NCI-H1417 treated with DMSO at 0.1 percent for 48 hours (cell line): ENCODE results near the gene MFSD11.
A peak's percentile ranks its signal among the peaks of the same experiment; 100 is the strongest.
"Not testable (repeated sequence)": the region's sequence is repeated elsewhere in the genome, so short reads cannot be mapped to it uniquely, and the experiment has no call there.

ENCODE experiments used
- DNase-seq: peaks from one replicate; lab custom pipeline; 2025; lab: John Stamatoyannopoulos, UW

Gene MFSD11

DNA sequence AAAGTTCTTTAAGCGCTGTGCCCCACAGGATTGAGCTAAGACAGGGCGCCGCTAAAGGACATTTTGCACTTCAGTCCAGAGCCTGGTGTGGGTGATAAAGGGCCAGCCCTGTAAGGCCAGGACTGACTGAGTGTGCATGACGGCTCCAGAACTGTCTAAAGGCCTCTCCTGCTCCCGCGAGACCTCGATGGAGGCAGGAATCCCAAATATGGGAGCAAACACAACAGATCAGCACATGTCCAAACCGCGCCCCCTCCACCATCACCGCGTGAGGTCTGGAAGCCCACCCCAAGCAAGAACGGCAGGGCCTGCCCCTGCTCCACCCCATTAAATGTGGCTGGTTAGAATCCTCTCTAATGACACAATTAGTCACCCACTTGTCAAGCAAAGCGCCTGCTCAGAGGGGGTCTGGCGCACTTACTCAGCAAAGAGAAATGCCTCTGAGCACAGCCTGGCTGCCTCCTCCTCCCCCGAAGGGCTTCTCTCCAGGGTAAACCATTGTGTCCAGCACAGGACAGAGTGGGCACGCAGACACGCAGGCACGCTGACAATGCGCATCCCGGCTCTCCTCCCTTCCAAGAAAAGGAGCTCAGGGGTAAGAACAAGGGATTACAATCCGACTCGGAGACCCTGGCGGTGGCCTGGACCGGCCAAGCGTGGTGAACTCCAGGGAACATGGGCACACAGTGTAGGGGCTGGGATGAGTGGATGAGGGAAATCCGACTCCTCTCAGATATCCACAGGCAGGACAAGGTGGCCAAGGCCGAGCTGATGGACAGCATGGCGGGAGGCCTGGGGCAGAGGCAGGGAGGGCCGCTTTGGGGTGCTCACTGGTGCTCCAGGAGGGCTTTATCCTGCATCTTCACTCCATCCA lies 28.6 kb upstream of the MFSD11 start:
- no peak for DNase-seq

DNA sequence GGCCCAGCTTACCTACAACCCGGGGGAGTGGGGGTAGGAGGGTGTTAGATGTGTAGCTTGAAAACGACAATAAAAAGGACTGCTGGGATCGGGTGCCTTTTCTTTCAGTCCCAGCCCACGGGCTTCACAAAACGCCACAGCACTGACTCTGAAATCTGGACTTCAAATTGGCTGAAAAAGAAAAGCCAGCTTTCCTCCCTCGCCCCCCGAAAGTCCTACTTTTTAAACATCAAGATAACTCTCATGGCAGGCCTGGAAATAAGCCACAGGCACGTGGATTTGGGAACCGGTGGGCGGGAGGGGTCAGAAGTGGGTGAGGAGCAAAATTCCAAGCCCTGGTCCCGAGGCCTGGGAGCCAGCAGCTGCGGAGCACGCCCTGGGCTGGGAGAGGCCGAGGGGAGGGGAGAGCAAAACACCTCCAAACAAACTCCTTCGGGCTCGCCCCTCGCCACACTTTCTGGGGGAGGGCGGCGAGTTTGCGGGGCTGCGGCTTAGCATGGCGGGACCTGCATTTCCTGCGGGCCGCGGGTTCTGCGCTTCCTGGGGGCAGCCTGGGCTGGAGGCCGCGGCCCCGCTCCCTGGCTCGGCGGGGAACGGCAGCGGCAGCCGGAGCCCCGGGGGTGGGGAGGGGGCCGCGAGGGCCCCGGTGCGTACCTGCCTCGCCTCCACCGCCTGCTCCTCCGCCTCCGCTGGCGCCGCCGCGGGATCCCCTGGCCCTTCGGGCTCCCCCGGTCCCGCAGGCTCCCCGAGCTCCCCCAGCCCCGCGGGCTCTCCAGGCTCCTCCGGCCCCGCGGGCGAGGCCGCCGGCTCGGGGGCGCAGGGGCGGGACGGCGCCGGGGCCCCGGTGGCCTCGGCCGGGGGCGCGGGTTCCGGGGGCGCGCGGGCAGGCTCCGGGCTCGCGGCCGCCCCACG lies 27.7 kb upstream of the MFSD11 start:
- DNase-seq: not testable (repeated sequence)

DNA sequence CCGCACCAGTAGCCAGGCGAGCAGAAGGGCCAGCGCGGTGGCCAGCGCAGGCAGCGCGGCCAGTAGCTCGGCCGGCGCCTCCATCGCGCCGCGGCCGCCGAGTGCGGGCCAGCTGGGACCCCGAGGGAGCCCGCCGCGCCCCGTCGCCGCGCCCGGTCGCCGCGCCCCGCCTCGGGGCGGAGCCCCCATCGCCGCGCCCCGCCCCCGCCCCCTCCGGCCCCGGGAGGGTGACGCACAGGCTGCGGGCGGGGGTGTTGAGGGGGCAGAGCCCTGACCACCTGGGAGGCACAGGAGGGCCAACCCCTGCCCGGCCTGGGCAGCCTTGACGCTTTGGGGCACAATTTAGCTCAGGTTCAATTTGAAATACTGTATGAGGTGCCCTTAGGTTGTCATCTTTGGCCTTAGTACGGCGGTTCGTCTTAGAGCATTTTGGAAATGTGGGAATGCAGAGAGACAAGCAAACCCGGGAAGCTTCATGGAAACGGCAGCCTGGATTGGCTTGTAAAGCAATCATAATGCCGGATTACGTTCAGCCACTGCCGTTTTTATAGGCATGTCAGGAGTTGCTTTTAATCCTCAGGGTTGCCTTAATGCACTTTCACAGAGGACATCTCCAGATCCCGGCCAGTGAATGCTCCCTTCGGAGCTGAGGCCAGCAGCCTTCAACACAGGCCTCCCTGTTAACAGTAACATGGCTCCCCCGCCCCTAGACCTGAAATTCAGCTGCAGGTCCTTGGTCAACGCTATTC lies 26.9 kb upstream of the MFSD11 start, which contains the start of gene MXRA7:
MXRA7 (minus strand) TSS at position 103 of the 749 bp plus-strand sequence; CDS start at position 84, 19 bp downstream.
- no peak for DNase-seq

DNA sequence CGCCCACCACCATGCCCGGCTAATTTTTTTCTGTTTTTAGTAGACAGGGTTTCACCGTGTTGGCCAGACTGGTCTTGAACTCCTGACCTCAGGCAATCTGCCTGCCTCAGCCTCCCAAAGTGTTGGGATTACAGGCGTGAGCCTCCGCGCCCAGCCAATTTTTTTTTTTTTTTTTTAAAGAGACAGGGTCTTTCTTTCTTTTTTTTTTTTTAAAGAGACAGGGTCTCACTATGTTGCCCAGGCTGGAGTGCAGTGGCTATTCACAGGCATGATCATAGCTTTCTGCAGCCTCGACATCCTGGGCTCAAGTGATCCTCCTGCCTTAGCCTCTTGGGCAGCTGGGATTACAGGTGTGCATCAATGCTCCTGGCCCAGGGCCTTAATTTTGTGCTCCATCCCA lies 25.6 kb upstream of the MFSD11 start:
- DNase-seq: not testable (repeated sequence)

DNA sequence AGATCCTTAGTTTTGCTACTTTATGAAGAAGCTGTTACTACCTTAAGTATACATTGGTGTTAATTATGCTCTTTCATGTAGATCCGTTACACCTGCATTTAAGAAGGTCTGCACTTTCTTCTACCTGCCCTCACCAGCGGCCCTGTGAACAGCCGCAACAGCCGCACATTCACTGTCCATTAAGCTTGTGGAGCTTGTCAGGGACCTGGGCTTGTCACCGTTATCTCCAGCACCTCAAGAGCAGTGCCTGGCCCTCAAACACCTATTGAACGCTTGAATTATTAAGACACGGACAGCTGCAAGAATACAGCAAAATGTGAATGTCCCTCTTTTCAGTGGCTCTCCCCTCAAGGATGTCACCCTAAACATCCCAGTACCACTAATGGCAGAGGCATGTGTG lies 24.2 kb upstream of the MFSD11 start:
- DNase-seq: no peak

DNA sequence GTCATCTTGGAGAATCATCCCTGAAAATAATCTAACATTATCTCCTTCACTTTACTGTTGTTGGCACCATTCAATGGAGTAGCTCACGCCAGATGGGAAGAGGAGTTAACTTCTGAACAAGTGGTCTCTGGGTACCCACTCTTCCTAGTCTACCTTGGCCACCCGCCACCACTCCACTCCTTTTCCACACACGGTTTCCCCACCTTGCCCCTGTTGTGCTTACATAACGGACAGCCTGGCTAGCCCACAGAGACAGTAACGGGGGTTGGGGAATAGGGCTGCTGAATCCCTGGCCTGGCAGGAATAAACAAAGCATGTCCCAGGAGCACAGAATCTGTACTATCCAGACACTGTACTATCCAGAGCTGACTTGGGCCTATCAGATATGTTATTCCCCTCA lies 23.6 kb upstream of the MFSD11 start:
- no peak for DNase-seq

DNA sequence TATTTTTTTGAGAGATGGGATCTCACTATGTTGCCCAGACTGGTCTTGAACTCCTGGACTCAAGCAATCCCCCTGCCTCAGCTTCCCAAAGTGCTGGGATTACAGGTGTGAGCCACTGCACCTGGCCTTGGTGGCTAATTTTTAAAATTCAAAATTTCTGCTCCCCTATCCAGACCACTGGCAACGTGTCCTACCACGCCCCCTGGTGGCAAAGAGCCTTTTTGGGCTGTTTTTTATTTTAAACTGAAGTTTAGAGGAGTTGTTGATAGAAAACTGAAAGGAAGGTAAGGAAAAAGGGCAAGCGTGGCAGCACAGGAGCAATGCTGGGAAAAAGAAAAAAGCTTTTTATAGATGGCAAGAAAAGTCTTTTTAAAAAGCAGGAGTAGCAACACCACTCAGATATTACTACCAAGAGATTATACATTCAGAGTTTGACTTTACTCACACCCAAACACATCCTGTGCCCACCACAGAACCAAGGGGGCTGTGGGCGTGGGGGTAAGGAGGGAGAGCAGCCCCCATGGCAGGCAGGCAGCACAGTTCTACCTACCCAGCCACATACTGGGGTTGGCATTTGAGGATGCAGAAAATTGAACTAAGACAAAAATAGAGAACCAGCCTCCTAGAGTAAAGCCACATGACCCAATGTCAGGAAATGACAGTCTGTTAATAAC lies 23.0 kb upstream of the MFSD11 start:
- no peak for DNase-seq

DNA sequence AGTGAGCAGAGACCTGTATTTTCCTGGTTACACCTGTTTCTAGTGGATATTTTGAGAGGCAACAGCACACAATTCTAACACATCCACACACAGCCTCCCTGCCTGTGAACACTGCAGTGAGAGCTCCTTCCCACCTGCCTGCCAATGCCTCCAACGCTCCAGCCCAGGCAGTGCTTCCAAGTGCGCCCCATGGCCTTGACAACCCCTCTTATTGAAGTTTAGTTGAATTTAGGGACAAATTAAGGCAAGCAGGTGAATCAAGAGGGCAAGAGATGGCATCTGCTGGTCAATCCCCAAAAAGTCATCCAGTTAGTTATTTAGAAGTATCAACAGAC lies 22.5 kb upstream of the MFSD11 start:
- DNase-seq: no peak

DNA sequence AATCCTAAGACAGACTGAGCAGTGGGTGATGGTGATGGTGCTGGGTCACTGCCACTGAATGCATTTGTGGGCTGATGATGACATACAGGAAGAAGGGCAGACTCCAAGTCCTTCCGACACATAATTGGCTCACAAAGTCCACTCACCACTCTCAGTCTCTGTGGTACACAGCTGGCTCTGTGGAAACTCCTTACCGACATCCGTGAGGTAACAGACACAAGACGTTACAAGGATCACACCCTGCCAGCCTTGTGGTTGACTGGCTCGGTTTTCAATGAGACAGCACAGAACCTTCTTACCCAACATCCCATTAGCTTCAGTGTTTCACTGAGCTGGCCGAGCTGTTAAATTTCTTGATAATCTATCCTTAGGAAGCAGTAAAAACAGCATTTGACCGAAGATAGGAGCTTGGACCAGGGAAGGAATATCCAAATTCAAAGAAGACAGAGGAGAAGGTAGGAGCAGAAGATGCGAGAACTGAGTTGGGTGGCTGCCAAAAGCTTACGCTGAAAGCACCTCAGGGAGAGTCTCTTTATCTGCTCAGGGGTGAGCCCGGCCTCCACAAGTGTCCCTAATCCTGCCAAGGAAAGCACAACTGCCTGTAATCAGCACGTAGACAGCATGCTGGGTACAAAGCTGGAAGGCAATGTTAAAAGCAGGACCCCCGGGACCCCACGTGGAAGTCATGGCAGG lies 21.6 kb upstream of the MFSD11 start:
- DNase-seq: no peak

DNA sequence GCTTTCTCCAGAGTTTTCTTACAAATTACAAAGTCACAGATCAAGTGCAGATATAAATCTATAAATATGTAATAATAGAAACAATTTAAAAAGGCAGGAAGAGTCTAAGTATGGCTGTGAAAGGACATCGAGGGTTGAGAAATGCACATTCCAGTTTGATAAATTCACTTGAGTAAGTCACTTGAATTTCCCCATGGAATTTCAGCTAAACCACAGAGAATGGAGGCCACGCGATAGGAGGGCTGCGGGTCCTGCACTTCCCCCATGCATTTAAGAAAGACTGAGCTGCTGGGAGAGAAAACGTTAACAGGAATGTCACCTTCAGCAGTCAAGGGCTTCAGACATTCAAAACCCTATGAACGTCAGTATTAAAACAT lies 21.1 kb upstream of the MFSD11 start:
- DNase-seq: no peak

DNA sequence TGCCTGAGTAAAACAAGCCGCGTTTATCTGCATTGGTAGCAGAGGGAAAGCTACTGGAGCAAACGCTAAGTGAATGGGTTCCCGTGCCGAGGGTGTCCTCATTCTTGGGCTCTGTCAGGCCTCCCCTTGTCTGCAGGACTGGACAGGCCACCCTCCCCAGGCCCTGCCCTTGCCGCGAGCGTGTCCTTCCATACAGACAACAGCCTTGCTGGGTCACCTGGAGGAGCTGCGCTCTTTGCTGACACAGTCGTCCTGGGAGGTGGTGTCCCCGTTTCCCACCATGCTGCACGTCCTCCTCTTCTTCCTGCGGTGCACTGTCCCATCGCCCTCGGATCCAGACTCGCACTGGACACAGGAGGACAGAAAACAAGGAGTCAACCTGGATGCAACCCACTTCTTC lies 19.4 kb upstream of the MFSD11 start:
- no peak for DNase-seq

DNA sequence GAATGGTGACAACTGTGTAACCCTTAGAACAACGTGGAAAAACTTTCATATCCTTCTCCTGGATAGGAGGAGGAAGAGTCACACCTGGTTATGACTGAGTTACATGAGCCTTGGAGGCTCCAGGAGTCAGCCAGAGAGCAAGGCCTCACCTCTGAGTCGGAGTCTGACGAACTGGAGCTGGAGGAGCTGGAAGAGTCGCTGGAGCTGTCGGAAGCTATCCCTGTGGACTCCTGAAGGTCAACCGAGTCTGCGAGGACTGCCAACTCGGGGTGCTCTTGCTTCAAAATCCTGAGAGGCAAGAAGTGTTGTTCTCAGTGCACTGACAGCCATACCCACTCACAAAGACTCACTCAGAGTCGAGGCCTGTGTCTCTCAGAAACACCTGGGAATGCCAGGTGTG lies 17.7 kb upstream of the MFSD11 start:
- no peak for DNase-seq

DNA sequence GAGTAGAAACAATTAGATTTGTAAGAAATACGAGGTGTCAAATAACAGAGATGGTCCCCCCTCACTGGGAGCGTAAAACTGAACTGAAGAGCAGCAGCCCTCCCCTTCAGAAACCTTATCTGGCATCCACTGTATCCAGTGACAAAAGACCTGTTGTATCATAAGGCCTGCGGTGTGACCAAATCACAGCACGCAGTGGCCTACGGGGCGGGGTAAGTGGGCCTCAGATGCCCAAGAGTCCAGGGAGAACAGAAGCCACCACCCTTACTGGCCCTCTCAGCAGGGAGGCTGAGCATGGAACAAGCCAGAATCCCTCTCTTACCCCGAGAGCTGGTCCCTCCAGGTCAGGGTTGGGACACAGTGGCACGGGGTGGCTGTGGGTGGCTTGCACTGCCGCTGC lies 17.0 kb upstream of the MFSD11 start:
- no peak for DNase-seq

DNA sequence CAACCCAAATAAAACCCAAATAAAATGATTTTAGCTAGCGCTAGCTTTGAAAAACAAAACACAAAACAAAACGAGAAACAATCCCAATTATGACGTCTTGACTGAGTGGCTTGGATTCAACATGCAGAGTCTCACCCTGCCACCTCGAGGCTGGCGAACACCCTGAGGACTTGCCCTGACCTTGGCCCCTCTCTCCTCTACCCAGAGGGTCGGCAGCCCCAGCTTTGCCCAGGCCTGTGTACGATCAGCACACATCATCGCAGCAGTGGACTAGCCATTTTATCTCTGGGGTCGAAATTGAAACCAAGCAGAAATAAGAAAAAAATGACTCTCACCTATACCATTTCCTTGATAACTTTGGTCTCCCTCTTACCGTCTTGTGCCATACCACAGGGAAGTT lies 16.5 kb upstream of the MFSD11 start:
- DNase-seq: no peak

DNA sequence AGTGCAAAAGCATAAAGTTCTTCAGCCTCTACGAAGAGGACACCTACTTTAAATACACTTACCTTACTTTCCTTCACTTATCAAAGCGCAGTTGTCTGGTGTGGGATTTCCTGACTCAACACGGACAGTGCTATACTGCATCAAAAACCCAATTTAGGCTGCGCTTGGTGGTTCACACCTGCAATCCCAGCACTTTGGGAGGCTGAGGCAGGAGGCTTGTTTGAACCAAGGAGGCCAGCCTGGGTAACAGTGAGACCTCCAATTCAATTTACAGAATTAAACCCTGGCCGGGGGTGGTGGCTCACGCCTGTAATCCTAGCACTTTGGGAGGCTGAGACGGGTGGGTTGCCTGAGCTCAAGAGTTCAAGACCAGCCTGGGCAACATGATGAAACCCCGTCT lies 15.6 kb upstream of the MFSD11 start:
- DNase-seq: no peak

DNA sequence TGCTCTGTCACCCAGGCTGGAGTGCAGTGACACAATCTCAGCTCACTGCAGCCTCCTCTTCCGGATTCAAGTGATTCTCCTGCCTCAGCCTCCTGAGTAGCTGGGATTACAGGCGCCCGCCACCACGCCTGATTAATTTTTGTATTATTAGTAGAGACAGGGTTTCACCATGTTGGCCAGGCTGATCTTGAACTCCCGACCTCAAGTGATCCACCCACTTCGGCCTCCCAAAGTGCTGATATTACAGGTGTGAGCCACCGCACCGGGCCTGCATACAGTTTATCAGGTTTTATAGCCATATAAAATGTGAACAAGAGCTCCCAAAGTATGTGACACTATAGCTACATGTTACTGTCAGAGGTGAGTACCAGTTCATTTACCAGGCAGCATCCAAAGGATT lies 14.9 kb upstream of the MFSD11 start:
- DNase-seq: not testable (repeated sequence)

DNA sequence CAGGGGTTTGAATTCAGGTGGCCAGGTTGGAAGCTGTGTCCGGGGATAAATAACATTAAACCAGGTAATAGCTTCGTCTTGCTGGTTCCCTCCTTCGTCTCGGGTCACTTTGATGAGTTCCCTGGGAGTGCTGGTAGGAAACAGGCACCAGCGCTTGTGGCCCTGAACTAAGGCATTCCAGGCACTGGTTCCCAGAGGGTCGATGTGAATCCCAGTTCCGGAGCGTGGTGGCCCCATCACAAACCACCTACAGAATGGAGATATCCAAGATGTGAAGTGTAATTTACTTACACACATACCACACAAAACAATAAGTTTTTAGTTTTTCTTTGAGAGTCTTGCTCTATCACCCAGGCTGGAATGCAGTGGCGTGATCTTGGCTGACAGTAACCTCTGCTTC lies 14.1 kb upstream of the MFSD11 start:
- no peak for DNase-seq

DNA sequence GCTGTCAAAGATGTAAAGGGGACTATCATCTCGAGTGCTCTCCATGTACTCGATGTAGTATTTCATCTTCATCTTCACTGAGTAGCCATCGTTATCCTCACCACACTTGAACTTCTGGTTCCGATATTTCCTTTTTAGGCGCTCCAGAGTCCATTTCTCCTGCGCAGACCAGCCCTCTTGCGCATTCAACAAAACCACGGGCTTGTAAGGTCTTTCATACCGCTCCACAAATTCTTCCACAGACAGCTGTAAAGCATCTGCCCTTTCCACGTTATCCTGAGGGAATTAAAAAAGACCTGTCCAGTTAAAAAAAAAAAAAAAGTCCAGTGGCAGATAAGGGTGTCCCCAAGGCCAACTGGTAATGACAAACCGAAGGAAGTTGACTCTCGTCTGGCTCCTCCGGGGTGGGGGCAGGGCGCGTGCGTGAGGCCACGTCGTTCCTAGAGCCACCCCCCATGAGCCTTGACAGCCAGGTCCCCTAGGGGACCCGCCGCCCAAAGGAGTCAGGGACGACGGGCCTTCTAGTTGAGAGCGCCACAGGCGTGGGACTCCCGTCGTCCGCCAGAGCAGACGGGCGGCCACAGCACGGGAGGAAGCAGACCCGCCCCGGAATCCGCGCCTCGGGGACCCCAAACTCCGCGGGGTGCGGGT lies 12.2 kb upstream of the MFSD11 start:
- DNase-seq: no peak

DNA sequence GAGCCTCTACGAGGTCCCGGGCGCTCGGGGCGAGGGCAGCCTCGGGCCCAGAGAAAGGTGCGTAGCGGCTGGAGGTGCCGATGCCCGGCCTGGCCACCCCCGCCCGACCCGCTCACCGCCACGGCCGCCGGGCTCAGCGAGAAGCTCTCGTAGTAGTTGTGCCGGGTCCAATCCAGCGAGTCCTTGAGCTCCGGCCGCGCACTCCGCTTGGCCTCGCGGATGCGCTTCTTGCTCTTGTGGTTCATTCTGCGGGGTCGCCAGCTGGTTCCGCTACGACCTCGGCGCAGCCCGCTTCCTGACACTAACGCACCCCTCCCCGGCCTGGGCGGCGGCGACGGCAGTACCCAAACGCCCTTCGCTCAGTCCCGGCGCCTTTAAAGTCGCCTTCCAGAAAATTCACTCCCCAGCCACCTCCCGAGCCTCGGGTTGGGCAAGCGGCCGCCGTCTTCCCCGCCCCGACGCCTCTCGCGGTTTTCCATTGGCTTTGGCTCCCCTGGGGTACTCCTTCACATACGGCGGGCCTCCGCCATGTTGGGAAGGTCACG lies 11.6 kb upstream of the MFSD11 start, which contains the start of gene JMJD6:
JMJD6 (minus strand) TSS at position 376 of the 545 bp plus-strand sequence; CDS start at position 245, 131 bp downstream.
- peak; percentile 93 for DNase-seq
